IMR-90 (cell line): ENCODE results near the gene FXN.

ENCODE experiments used
- BHLHE40 ChIP-seq: fragments of 150-350 bp; IDR thresholded peaks from 2 replicates; pipeline ENCODE4 v1.6.1; 2016; ENCODE audit warnings: mild to moderate bottlenecking, low read depth, low read length
- CEBPB ChIP-seq: IDR thresholded peaks from 2 replicates; pipeline ENCODE4 v1.6.1; 2012; ENCODE audit warnings: low read depth, low read length, improper control_type of control experiment
- CTCF ChIP-seq: conservative IDR thresholded peaks from 2 replicates; pipeline ENCODE4 v1.5.1; 2012; ENCODE audit warnings: mild to moderate bottlenecking, low read depth, low read length, improper control_type of control experiment
- FOS ChIP-seq: fragments of 150-350 bp; IDR thresholded peaks from 2 replicates; pipeline ENCODE4 v1.6.1; 2016; ENCODE audit warnings: low read depth, low read length
- MAFK ChIP-seq: IDR thresholded peaks from 2 replicates; pipeline ENCODE4 v1.6.1; 2012; ENCODE audit warnings: low read depth, low read length, improper control_type of control experiment
- MAZ ChIP-seq: IDR thresholded peaks from 2 replicates; pipeline ENCODE4 v1.6.1; 2012; ENCODE audit warnings: low read depth, mild to moderate bottlenecking, low read length, improper control_type of control experiment, moderate library complexity, borderline replicate concordance
- MXI1 ChIP-seq: IDR thresholded peaks from 2 replicates; pipeline ENCODE4 v1.6.1; 2012; ENCODE audit warnings: low read depth, mild to moderate bottlenecking, low read length, moderate library complexity, borderline replicate concordance
- POLR2A ChIP-seq: IDR thresholded peaks from 2 replicates; pipeline ENCODE4 v1.6.1; 2012; ENCODE audit warnings: mild to moderate bottlenecking, low read depth, low read length
- RAD21 ChIP-seq: IDR thresholded peaks from 2 replicates; pipeline ENCODE4 v1.6.1; 2012; ENCODE audit warnings: low read length, improper control_type of control experiment
- RFX5 ChIP-seq: IDR thresholded peaks from 2 replicates; pipeline ENCODE4 v1.8.0; 2012; ENCODE audit warnings: low read depth, mild to moderate bottlenecking, low read length, moderate library complexity
- SMC3 ChIP-seq: fragments of 150-350 bp; IDR thresholded peaks from 2 replicates; pipeline ENCODE4 v1.6.1; 2016; ENCODE audit warnings: low read depth, mild to moderate bottlenecking, antibody characterized with exemption, low read length, moderate library complexity
- TF ChIP-seq, protein P1 (sequence below): fragments of 150-350 bp; IDR thresholded peaks from 2 replicates; pipeline ENCODE4 v1.6.1; 2017; ENCODE audit warnings: mild to moderate bottlenecking, antibody characterized with exemption, low read length, low read depth

GRCh38 chr9:69089491-69089890 is 53.9 kb downstream of the FXN start:
- TF ChIP-seq CEBPB (no peak), CTCF (no peak), POLR2A (no peak), FOS (no peak), RFX5 (no peak), SMC3 (no peak), BHLHE40 (no peak), RAD21 (no peak), MAZ (no peak), MAFK (no peak), MXI1 (no peak)
- TF ChIP-seq, protein P1, sequence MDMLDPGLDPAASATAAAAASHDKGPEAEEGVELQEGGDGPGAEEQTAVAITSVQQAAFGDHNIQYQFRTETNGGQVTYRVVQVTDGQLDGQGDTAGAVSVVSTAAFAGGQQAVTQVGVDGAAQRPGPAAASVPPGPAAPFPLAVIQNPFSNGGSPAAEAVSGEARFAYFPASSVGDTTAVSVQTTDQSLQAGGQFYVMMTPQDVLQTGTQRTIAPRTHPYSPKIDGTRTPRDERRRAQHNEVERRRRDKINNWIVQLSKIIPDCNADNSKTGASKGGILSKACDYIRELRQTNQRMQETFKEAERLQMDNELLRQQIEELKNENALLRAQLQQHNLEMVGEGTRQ = no peak
